Fibroblast of mammary gland (primary cell): ENCODE results near the gene OR2M4.

Source experiments
- DNase-seq: peaks from one replicate; pipeline ENCODE4 v3.0.0-alpha.2; 2010; ENCODE audit warnings: low read depth
- H3K4me3 ChIP-seq: 2 replicates; pipeline ENCODE4 v1.5.1; 2011; ENCODE audit warnings: low read depth, mild to moderate bottlenecking, low read length, moderate library complexity; ENCODE audit not compliant: control insufficient read depth
- CTCF ChIP-seq: conservative IDR thresholded peaks from 2 replicates; pipeline ENCODE4 v1.5.1; 2011; ENCODE audit warnings: low read depth, low read length, inconsistent platforms; ENCODE audit not compliant: control insufficient read depth, insufficient read depth

OR2M4 gene

GRCh38 chr1:248231117-248231516 is at the start of gene OR2M4:
Gene OR2M4 (plus strand): TSS chr1:248231417. CDS start chr1:248238929, 7,512 bp downstream.
- H3K4me3 ChIP-seq: no peak within 1 kb of the TSS
- no peak for DNase-seq
- TF ChIP-seq CTCF: no peak

- no peak overlapping the region for H3K4me3 ChIP-seq
- DNase-seq: no peak
- TF ChIP-seq CTCF: no peak
Observed at GRCh38 chr1:248183996-248184395, 47.2 kb upstream of the OR2M4 start.

GRCh38 chr1:248187363-248187762 is 43.9 kb upstream of the OR2M4 start:
- H3K4me3 ChIP-seq: no peak overlapping the region
- TF ChIP-seq CTCF: no peak
- DNase-seq: no peak

GRCh38 chr1:248189026-248189425 is 42.2 kb upstream of the OR2M4 start:
- no peak for TF ChIP-seq CTCF

GRCh38 chr1:248194117-248194516 is 37.1 kb upstream of the OR2M4 start:
- no peak for DNase-seq
- no peak for TF ChIP-seq CTCF

More at GRCh38 chr1:248189026-248189425, 42.2 kb upstream of the OR2M4 start:
- H3K4me3 ChIP-seq: no peak overlapping the region
- no peak for DNase-seq

GRCh38 chr1:248196965-248197364 is 34.3 kb upstream of the OR2M4 start, which contains the start of gene OR2M3:
Gene OR2M3 (plus strand): TSS chr1:248197265. CDS start chr1:248203068, 5,803 bp downstream.
- TF ChIP-seq CTCF: no peak

More at GRCh38 chr1:248194117-248194516, 37.1 kb upstream of the OR2M4 start:
- H3K4me3 ChIP-seq: no peak overlapping the region

GRCh38 chr1:248215880-248216279 is 15.3 kb upstream of the OR2M4 start:
- DNase-seq: no peak
- H3K4me3 ChIP-seq: no peak overlapping the region
- TF ChIP-seq CTCF: no peak

More at GRCh38 chr1:248196965-248197364, 34.3 kb upstream of the OR2M4 start, which contains the start of gene OR2M3:
- no peak within 1 kb of the TSS for H3K4me3 ChIP-seq
- DNase-seq: no peak
